Measurements from ENCODE around the gene SRGAP3.
"Not testable (repeated sequence)": the region's sequence is repeated elsewhere in the genome, so short reads cannot be mapped to it uniquely, and the experiment has no call there.

Gene SRGAP3

DNA sequence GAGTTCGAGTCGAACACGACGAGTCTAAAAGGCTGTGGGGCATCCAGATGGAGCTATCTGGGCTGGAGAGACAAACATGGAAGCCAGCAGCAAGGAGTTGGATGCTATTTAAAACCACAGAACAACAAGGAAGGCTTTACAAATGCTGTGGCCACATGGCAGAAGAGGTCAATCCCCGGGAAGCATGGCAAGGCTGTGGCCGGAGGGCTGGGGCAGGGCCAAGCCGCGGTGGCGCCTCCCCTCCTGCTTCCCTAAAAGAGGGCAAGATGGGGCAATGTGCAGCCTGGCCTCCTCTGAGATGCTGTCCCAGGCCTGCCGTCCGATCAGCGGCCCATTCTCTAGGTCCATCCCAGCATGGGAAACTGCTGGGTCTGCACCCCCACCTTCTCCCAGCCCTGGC is 139.1 kb downstream of the SRGAP3 start:
- no peak for DNase-seq

DNA sequence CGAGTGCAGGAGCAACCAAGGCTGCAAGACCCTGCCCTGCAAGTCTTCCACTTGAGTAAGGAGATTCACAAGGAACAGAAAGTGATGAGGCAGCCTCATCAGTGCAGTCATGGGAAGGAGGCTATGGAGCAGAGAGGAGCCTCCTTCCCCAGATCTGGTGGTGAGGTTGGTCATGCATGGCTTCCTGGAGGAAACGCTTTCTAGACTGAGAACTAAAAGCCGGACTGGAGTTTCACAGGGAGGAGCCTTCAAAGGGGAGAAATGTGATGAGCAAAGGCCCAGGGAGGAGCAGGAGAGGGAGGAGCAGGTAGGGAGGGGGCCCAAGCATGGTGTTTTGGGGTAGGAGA is 139.9 kb downstream of the SRGAP3 start:
- no peak for DNase-seq

DNA sequence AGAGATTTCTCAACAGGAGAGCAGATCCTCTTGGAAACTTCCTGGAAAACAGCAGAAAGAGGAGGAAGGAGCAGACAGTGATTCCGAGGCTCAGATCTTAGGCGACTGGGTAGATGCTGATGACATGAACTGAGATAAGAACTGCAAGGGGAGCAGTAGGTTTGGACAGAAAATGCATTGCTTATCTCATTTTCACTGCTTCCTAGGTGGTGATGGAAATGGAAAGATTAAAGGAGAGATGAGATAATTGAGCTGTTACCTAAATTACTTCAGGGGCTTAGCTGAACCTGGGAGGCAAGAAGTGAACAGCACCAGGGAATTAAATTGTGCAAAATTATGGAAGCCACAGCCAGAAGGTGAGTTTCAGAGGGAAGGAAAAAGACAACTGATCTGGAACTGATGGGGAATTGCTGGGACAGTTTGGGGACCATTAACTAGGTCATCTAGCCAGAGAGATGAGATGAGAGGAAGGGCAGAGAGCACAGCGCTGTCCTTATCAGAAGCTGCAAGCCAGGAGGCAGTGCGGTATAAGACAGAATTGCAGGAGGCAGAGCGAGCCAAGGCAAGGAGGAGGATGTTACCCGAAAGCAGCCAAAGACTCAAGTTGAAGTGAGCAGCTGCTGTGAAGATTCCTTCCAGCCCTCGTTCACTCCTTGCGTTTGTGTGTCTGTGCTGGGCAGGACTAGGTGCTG is 140.4 kb downstream of the SRGAP3 start:
- DNase-seq, result no peak

DNA sequence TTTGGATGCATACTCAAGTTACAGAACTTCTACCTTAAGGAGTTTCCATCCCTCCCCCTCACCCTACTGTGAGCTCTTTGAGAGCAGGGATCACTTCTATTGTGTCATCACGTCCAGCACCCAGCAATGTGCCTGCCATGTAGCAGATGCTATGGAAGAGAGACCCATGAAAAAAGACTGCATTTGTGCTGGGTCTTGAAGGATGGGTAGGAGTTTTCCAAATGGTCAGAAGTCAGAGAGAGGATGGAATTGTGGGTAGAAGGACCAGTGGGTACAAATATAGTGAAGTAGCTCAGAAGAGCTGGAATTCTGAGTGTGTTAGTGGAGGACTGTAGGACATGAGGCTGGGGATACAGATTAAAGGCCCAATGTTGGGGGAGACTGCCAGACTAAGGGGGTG is 141.7 kb downstream of the SRGAP3 start:
- no peak for DNase-seq

DNA sequence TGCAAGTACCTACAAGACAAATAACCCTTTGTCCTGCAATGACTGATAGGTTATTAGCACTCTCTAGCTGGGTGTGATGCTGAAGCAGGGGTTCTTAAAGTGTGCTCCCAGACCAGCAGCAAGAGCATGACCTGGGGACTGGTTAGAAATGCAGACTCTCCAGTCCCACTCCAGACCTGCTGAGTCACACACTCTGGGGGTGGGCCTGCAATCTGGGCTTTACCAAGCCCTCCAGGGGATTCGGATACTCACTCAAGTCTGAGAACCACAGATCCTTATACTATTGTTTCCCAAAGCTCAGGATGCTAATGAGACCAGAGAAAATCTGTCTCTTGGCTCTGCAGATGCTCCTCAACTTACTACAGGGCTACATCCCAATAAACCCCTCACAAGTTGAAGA is 144.0 kb downstream of the SRGAP3 start:
- no peak for DNase-seq

DNA sequence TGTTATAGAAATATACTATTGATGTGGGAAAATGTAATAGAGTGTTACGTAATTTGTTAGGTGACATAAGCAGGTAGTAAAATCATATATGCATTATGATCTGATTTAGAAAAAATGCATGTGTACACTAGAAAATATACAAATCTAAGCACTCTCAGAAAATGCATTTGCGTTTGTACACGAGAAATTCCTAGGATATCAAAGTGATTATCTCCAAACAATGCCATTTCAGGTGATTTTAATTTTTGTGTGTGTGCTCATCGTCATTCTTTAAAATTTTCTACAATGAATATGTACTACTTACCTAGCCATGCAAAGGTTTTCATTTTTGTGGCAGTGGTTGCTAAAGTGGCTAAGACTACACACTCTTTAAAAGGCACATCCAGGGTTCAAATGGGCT is 145.3 kb downstream of the SRGAP3 start:
- no peak for DNase-seq

DNA sequence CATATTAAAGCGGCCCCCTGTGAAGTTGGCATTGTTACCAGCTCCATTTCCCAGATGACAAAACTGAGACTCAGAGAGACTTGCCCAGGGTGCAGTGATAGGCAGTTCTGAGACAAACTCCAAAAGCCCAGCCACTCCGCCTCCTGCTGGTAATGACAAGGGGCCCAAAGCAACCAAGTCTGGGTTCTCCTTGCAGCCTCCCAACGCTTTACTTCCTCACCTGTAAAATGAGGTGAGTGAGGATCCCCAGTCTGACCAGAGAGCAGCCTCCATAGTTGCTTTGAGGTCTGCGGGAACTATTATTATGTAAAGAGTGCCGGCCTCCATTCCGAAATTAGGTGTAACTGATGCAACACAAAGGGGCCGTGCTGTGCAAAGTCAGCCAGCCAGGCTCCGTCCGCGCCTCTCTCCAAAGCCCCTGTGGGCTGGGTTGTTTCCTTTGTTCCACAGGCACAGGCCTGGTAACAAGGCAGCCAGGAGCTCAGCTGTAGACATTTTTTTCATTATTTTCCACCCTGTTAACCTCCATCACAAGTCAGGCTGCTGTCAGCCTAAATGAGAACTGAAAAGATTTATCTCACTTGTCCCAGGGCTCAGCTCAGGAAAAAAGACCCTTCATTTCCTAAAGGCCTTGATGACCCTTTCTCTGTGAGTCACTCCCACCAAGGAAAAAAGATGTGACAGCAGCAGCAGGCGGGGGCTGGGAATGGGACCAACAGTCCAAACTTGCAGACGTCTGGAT is 147.0 kb downstream of the SRGAP3 start:
- DNase-seq, result no peak

DNA sequence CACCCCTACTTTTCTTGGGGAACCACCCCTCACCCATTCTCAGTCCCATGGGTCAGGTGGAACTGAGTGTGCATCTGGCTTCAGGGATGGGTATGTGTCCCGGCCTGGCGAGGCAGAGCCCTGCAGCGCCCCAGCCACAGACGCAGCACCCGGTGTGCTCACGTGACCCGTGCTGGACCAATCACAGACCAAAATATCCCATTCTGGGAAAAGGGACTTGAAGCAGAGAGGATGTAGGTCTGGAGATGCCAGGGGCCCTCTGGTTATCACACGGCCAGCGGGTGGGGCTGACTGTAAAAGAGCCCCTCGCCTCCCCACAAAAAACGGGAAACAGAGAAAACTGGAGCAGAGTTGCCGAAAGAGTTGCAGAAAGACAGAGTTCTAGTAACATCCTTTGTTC is 148.2 kb downstream of the SRGAP3 start:
- DNase-seq, result no peak

DNA sequence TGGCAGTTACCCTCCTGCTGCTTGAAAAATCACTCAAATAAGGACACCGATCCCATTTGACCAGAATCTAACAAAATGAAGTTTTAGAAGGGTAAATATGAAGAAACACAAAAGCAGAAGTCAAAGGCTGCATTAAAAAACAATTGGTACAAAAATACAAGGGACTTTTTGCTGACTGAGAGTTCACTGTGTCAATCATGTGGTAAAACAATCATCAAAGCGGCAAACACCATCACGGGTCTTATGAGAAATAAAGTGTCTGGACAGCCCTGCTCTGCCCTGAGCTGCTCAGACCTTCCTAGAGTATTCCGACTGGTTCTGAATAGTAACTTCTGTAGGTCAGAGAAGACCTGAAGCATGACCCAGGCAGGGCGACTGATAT is 148.9 kb downstream of the SRGAP3 start:
- DNase-seq, result no peak

DNA sequence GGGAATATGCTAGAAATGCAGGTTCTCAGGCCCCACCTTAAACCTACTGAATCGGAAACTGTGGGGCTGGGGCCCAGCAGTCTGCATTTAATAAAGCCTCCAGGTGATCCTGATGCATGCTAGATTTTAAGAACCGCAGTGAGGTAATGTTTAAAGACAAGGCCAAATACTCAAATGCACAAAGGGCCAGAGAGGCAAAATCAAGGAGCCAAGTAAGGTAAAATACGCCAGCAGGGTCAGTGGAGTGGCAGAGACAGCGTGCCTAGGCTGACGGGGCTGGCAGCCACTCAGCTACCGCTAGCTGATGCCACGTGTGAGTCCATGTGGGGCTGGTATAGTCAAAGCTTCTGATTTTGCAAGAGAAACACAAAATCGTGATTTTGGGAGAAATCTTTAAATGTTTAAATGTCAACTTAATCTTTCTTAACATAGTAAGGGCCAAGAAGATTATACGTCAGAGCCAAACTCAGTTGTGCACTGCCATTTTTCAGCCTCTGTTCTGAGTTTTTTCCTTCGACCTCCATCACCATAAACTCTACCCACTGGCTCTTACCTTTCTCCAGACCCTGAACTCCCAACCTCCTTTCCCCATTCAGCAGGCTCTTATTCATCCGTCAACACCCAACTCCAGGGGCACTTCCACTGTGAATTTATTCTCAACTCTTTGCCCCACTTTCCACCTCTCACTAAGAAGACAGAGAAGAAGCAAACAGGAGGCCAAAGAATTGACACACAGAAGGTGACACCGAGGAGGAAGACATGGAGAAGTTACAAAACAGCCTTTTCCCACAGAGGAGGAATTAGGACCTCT is 149.5 kb downstream of the SRGAP3 start:
- DNase-seq, result no peak

DNA sequence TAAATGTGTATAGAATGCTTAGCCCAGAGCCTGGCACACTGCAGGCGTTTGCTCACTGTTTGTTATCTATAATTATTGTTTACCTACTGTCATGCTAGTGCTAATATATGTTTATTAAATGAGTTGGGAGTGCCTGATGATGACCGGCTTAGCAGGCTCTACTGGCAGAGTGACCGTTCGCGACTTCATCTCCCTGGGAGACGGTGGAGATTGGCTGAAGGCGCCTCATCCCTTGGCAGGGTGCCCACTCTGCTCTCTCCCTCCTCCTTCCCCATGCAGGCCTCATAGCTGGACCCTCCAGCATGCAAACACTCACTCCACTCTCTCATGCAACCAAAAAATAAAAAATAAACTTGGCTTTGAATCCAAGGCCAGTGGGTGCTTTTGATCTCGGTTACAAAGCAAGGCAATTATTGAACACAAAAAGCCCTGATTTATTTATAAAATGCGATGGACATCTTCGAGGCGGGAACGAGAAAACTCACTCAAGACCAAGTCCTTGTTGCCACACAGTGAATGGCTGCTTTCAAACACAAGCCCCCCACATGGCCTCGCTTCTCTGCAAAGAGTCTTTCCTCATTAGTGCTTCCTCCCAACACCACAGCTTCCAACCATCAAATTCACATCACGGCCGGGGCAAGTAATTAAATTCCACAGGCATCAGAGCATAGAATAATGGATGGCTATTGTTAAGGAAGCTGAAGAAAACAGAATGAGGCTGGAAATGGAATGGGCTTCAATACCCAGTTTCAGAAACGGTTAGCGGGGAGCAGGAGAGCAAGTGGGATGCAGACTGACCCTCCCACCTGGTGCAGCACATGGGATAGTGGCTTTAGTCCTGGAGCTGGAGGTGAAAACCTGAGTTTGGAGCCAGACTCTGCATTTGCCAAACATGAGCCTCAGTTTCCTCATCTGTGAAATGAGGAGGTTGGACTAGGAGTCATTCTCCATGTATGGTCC is 150.4 kb downstream of the SRGAP3 start:
- DNase-seq, result no peak

DNA sequence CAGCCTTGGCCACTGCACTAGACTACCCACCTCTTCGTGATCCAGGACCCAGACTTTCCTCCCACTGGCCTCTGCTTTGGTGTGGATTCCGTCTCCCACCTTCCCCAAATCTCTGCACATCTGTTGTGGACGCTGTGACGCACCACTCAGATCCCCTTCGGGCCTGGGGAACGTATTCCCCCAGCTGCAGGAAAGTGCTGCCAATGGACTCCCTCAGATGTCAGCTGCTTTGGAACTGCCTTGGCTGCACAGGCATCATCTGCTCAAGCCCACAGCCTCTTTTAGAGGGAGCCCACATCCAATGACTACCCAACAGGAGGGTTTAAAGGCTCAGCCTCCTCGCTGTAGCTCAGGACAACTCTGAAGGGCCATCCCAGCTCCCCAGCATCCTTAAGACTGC is 152.0 kb downstream of the SRGAP3 start:
- no peak for DNase-seq

DNA sequence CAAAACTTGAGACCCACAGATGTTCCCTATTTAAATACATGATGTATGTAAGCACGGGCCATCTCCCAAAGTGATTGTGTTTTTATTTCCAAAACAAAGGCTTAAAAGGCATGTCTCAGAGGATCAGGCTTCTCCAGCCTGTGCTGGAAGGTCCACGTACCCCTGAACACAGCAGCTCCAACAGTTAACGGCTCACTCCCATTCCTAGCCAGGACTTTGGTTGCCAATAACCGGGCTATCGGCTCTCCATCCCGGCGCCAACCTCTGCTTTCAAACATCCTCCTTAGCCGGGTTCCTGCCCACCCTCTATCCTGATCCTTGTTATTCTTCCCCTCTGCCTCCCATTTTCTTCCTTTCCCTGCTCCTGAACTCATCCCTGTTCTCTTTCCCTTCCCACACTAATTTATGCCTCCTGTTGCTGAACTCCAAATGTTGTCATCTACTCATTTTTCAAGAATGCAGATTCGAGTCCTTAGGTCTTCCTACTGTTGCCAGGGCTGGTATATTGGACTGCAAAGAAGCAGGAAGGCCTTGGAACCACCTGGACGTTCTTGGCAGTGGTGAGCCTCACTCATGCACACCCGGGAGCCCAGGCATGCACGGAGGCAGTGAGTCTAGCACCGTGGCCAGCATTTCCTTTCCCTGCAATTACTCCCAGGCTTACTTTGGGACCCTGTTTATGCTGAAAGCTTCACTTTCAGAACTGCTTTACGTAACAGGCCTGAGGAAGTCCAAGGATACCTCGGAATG is 157.8 kb downstream of the SRGAP3 start:
- no peak for DNase-seq

DNA sequence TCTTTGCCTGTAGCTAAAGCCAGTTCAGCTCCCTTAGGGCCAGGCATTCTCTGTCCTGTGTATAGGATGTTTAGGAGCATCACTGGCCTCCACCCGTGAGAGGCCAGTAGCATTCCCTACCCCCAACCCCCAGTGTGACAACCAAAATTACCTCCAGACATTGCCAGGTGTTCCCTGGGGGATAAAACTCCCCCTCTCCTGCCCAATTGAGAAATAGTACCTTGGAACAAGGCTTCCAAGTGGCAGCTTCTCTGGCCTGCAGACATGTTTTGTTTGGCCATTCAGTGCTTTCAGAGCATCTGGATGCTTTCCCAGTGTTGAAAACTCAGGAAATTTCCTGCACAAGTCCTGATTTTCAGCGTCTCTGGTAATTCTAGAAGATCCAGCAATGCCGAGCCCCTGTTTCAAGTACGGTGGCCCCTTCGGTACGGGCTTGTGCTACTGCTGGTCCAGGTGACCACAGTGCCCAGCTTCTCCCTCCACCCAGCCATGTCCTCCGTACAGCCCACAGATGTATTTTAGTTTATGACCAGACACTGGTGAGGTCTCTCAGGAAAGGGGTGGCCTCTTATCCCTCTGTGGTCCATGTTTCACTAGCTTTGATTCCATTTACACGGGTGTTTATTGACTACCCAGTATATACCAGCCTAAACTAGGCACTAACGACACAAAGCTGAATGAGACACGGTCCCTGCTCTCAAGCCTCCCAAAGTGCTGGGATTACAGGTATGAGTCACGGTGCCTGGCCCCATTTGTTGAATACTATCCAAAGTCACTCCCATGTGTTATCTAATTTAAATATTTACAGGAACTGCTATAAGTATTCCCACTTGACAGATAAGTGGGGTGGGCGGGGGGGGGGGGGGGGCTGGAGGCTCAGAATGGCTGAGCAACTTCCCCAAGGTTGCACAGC is 160.7 kb downstream of the SRGAP3 start:
- DNase-seq, result no peak

DNA sequence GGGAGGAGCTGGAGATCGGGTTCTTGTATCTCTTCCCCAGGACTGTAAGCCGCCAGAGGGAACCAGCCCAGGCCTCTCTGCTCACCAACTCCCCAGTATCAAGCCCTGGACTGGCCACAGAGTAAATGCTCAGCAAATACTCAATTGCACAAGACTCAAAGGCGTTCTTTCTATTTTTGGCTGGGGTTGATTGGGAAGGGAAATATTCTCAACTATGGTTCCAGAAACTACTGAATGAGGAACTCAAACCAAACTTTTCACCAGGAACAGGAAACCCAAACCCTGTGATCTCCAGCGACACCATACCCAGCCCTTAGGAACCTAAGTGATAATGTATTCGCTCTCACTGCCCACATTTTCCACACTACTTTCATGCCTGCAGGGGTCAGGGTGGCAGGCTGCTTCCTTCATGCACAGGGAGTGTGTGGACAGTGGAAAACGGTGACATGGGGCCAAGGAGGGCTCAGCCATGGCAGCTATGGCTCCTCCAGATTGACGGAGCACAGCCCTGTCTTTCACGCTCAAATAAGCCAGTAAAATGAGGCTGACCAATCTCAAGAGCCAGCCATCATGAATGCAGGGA is 161.5 kb downstream of the SRGAP3 start:
- DNase-seq, result no peak

DNA sequence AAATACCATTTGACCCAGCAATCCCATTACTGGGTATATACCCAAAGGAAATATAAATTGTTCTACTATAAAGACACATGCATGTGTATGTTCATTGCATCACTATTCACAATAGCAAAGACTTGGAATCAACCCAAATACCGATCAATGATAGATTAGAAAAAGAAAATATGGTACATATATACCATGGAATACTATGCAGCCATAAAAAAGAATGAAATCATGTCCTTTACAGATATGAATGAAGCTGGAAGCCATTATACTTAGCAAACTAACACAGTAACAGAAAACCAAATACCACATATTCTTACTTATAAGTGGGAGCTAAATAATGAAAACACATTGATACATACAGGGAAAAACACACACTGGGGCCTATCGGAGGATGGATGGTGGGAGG is 164.0 kb downstream of the SRGAP3 start:
- not testable (repeated sequence) for DNase-seq

DNA sequence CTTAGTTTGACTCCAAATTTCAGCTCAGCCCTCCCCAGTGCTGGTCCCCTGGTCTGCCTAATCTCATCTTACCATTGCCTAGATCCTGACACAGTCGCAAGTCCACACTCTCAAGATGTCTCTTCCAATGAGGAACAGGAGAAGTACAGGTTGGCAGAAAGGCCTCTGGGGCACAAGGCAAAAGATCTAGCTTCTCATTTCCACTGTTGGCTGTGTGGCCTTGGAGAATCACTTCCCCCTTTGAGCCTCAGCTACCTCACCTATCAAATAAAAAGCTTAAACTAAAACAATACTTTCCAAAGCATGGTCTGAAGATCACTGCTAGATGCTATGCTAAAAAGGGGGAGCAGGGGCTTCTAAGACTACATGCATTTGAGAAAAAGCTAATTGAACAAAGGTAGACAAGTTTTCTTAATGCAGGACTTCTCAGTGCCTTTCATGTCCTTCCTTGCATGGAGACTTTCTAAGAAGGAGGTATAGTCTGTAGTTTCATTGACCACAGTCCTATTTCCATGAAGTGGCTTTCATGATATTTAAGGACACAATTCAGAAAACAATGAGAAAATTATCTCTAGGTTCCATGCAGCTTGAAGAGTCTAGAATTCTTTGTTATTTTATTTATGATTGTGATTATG is 168.1 kb downstream of the SRGAP3 start:
- DNase-seq, result no peak

DNA sequence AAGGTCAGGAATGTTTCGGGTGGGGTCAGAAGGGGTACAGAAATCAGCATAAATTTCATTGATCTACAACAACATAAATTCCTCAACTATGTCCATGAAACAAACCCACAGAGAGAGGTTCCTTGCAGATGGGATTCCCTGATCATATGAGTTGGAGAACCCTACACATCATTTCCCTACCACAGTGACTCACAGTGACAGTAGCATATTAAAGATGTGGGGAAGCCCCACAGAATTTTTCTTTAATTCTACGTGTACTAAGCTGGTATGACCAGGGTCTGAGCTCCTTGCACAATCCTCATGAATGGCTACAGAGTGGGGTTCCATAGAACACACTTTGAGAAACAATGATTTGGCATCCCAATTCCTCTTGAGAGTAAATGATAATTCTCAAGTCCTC is 169.3 kb downstream of the SRGAP3 start:
- no peak for DNase-seq

DNA sequence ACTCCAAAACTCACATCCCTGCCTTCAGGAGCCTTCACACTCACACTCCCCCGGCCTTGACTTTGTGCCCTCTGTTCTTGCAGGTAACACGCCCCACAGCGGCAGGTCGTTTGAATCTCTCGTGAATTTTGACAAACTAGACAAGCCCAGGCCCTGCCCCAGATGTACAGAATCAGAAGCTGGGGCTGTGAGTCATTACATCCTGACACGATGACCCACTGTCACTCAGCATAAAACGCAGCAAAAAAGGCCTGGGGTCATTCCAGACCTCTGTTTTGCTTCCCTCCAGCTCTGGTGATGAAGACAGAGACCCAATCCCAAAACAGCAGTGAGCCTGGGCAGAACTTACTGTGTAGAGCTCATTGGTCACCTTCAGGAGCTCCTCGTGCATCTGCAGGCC is 169.8 kb downstream of the SRGAP3 start:
- DNase-seq, result no peak

Data from CD4-positive, alpha-beta T cell treated with Interferon alpha-2 for 1 hour (primary cell).